Measurements from ENCODE around the gene APCDD1L.

APCDD1L gene

GRCh38 chr20:58522666-58523065 lies 7.5 kb upstream of the APCDD1L start:
- no peak for TF ChIP-seq CTCF (IDR thresholded peaks at IDR 0.05)
- H2AFZ ChIP-seq = no peak overlapping the region
- no peak overlapping the region for H3K4me3 ChIP-seq (ENCODE audit: low read depth, low read length)

GRCh38 chr20:58521763-58522162 lies 6.6 kb upstream of the APCDD1L start:
- Histone ChIP-seq H3K79me2 (no peaks in the 10 kb centered on the region), H3K4me1 (no peaks in the 10 kb centered on the region), H3K36me3 (ENCODE audit: control insufficient read depth, insufficient read depth, low read length) (no peaks in the 10 kb centered on the region), H2AFZ (no peak overlapping the region), H3K4me3 (ENCODE audit: low read depth, low read length) (no peak overlapping the region), H3K27me3 (ENCODE audit: control insufficient read depth, insufficient read depth, low read length) (no peaks in the 10 kb centered on the region), H3K27ac (no peak overlapping the region), H3K9ac (no peak overlapping the region), H3K4me2 (ENCODE audit: low read length) (no peak overlapping the region), H3K9me3 (ENCODE audit: control insufficient read depth, low read length) (no peaks in the 10 kb centered on the region)
- TF ChIP-seq CTCF (IDR thresholded peaks at IDR 0.05) = no peak

More at GRCh38 chr20:58522666-58523065, 7.5 kb upstream of the APCDD1L start:
- no peaks in the 10 kb centered on the region for H3K27me3 ChIP-seq (ENCODE audit: control insufficient read depth, insufficient read depth, low read length)
- no peaks in the 10 kb centered on the region for H3K79me2 ChIP-seq
- no peaks in the 10 kb centered on the region for H3K9me3 ChIP-seq (ENCODE audit: control insufficient read depth, low read length)
- no peaks in the 10 kb centered on the region for H3K36me3 ChIP-seq (ENCODE audit: control insufficient read depth, insufficient read depth, low read length)
- no peak overlapping the region for H3K9ac ChIP-seq
- H3K4me1 ChIP-seq = no peaks in the 10 kb centered on the region
- no peak overlapping the region for H3K27ac ChIP-seq
- H3K4me2 ChIP-seq (ENCODE audit: low read length) = no peak overlapping the region

- Histone ChIP-seq H3K36me3 (ENCODE audit: control insufficient read depth, insufficient read depth, low read length) (no peaks in the 10 kb centered on the region), H3K9me3 (ENCODE audit: control insufficient read depth, low read length) (no peaks in the 10 kb centered on the region), H3K4me2 (ENCODE audit: low read length) (no peak overlapping the region), H3K27me3 (ENCODE audit: control insufficient read depth, insufficient read depth, low read length) (no peaks in the 10 kb centered on the region), H3K79me2 (no peaks in the 10 kb centered on the region), H3K9ac (no peak overlapping the region), H2AFZ (no peak overlapping the region), H3K4me1 (no peaks in the 10 kb centered on the region), H3K4me3 (ENCODE audit: low read depth, low read length) (no peak overlapping the region), H3K27ac (no peak overlapping the region)
- no peak for TF ChIP-seq CTCF (IDR thresholded peaks at IDR 0.05)
These were observed 4.9 kb upstream of the APCDD1L start for GRCh38 chr20:58519940-58520712.

GRCh38 chr20:58518896-58519593 lies 3.8 kb upstream of the APCDD1L start:
- no peaks in the 10 kb centered on the region for H3K27me3 ChIP-seq (ENCODE audit: control insufficient read depth, insufficient read depth, low read length)
- no peaks in the 10 kb centered on the region for H3K36me3 ChIP-seq (ENCODE audit: control insufficient read depth, insufficient read depth, low read length)
- H3K4me3 ChIP-seq (ENCODE audit: low read depth, low read length) = no peak overlapping the region
- H3K9me3 ChIP-seq (ENCODE audit: control insufficient read depth, low read length) = no peaks in the 10 kb centered on the region
- no peaks in the 10 kb centered on the region for H3K4me1 ChIP-seq
- no peak overlapping the region for H3K4me2 ChIP-seq (ENCODE audit: low read length)
- no peak for TF ChIP-seq CTCF (IDR thresholded peaks at IDR 0.05)
- H3K27ac ChIP-seq = no peak overlapping the region
- H2AFZ ChIP-seq = no peak overlapping the region
- no peak overlapping the region for H3K9ac ChIP-seq
- no peaks in the 10 kb centered on the region for H3K79me2 ChIP-seq
